ENCODE results near the gene SCEL.

- TF ChIP-seq CTCF (IDR thresholded peaks at IDR 0.05 in 2 of 3, conservative IDR thresholded peaks at IDR 0.05 in 1 of 3; ENCODE audit: borderline replicate concordance in 1 of 3, insufficient read depth in 1 of 3, low read depth in 2 of 3, low read length in 2 of 3) (no peak), EZH2 (IDR thresholded peaks at IDR 0.05) (no peak), SRF (IDR thresholded peaks at IDR 0.05; ENCODE audit: low read depth) (no peak), CEBPB (IDR thresholded peaks at IDR 0.05; ENCODE audit: low read depth) (no peak), REST (IDR thresholded peaks at IDR 0.05; ENCODE audit: low read depth) (no peak), POLR2A (IDR thresholded peaks at IDR 0.05; ENCODE audit: borderline replicate concordance, extremely low read depth, insufficient read depth, insufficient read length) (no peak), SIN3A (IDR thresholded peaks at IDR 0.05; ENCODE audit: low read depth) (no peak), MAX (IDR thresholded peaks at IDR 0.05) (no peak), EZH2phosphoT487 (IDR thresholded peaks at IDR 0.05; ENCODE audit: borderline replicate concordance) (no peak), POLR2AphosphoS5 (IDR thresholded peaks at IDR 0.05; ENCODE audit: low read depth, low read length) (no peak), ZNF274 (IDR thresholded peaks at IDR 0.05; ENCODE audit: low read depth, low read length) (no peak), SP1 (IDR thresholded peaks at IDR 0.05; ENCODE audit: low read depth) (no peak)
Measured at GRCh38 chr13:77623806-77624205, 88.3 kb downstream of the SCEL start.
